Ramos (cell line): ENCODE measurements around the gene UBE2S.
"Not testable (repeated sequence)": the region's sequence is repeated elsewhere in the genome, so short reads cannot be mapped to it uniquely, and the experiment has no call there.

Experiments used
- in situ Hi-C: fragments of 300-500 bp; cut with MboI; formaldehyde crosslinking; loops from one replicate; pipeline ENCODE4 v1.14.3; 2022; ENCODE audit warnings: low sequenced_read_pairs; ENCODE audit not compliant: unreplicated experiment

The UBE2S gene

GRCh38 chr19:55407550-55407799 lies at the start of gene UBE2S:
Gene UBE2S (minus strand): TSS chr19:55407788. CDS start chr19:55407589, 199 bp downstream.
- in situ Hi-C loops = not testable (repeated sequence)

GRCh38 chr19:55456347-55456746 lies 48.8 kb upstream of the UBE2S start:
- in situ Hi-C loops = no loop called here

- in situ Hi-C loops = no loop called here
Measured at GRCh38 chr19:55455576-55456235, 48.1 kb upstream of the UBE2S start.

- in situ Hi-C loops = no loop called here
Measured at GRCh38 chr19:55454787-55455243, 47.2 kb upstream of the UBE2S start.

GRCh38 chr19:55453511-55454260 lies 46.1 kb upstream of the UBE2S start:
- in situ Hi-C loops = no loop called here

- in situ Hi-C loops = no loop called here
Measured at GRCh38 chr19:55452749-55453346, 45.3 kb upstream of the UBE2S start.

GRCh38 chr19:55451965-55452748 lies 44.6 kb upstream of the UBE2S start:
- in situ Hi-C loops = no loop called here

- in situ Hi-C loops = no loop called here
Measured at GRCh38 chr19:55451163-55451964, 43.8 kb upstream of the UBE2S start.

- in situ Hi-C loops = no loop called here
Measured at GRCh38 chr19:55449469-55449868, 41.9 kb upstream of the UBE2S start.

- in situ Hi-C loops = not testable (repeated sequence)
Measured at GRCh38 chr19:55448175-55448490, 40.5 kb upstream of the UBE2S start.

- in situ Hi-C loops = no loop called here
Measured at GRCh38 chr19:55447421-55448174, 40.0 kb upstream of the UBE2S start.

- in situ Hi-C loops = no loop called here
Measured at GRCh38 chr19:55446060-55446459, 38.5 kb upstream of the UBE2S start.

- in situ Hi-C loops = no loop called here
Measured at GRCh38 chr19:55444646-55445045, 37.1 kb upstream of the UBE2S start.

- in situ Hi-C loops = no loop called here
Measured at GRCh38 chr19:55443824-55444480, 36.4 kb upstream of the UBE2S start.

- in situ Hi-C loops = no loop called here
Measured at GRCh38 chr19:55443045-55443823, 35.6 kb upstream of the UBE2S start, which contains the start of gene SHISA7. Gene SHISA7 (minus strand): TSS chr19:55443300. CDS start chr19:55442863, 437 bp downstream.

- in situ Hi-C loops = no loop called here
Measured at GRCh38 chr19:55442372-55442961, 34.9 kb upstream of the UBE2S start.

- in situ Hi-C loops = no loop called here
Measured at GRCh38 chr19:55441692-55442321, 34.2 kb upstream of the UBE2S start.
